ENCODE data around the gene PDE4D.

GRCh38 chr5:59873113-59873512 is 20.4 kb downstream of the PDE4D start:
- TF ChIP-seq CTCF (IDR thresholded peaks at IDR 0.05) = no peak
- TF ChIP-seq POLR2A (IDR thresholded peaks at IDR 0.05) = no peak
